ENCODE measurements around the gene SLC9A4.

Gene SLC9A4

GRCh38 chr2:102453501-102453900 is 19.5 kb upstream of the SLC9A4 start:
- DNase-seq, result no peak

- no peak for DNase-seq
These were observed 17.9 kb upstream of the SLC9A4 start for GRCh38 chr2:102455061-102455670.

GRCh38 chr2:102460467-102460866 is 12.6 kb upstream of the SLC9A4 start:
- DNase-seq, result no peak

- DNase-seq, result no peak
These were observed 11.8 kb upstream of the SLC9A4 start for GRCh38 chr2:102461188-102461587.

GRCh38 chr2:102463160-102463559 is 9.9 kb upstream of the SLC9A4 start:
- no peak for DNase-seq

GRCh38 chr2:102470168-102470567 is 2.9 kb upstream of the SLC9A4 start:
- no peak for DNase-seq

GRCh38 chr2:102473631-102474030 is 605 bp downstream of the SLC9A4 start:
- no peak for DNase-seq

- no peak for DNase-seq
These were observed 1.8 kb downstream of the SLC9A4 start for GRCh38 chr2:102474785-102475184.

GRCh38 chr2:102478686-102479470 is 5.9 kb downstream of the SLC9A4 start:
- DNase-seq, result no peak

GRCh38 chr2:102480285-102481195 is 7.5 kb downstream of the SLC9A4 start:
- DNase-seq, result no peak

- DNase-seq, result no peak
These were observed 8.9 kb downstream of the SLC9A4 start for GRCh38 chr2:102481931-102482330.

GRCh38 chr2:102483086-102483485 is 10.1 kb downstream of the SLC9A4 start:
- DNase-seq, result no peak

- DNase-seq, result no peak
These were observed 11.5 kb downstream of the SLC9A4 start for GRCh38 chr2:102484310-102485061.

GRCh38 chr2:102485147-102485785 is 12.2 kb downstream of the SLC9A4 start:
- peak; percentile 15 for DNase-seq

- DNase-seq, result peak; percentile 26
These were observed 14.1 kb downstream of the SLC9A4 start for GRCh38 chr2:102486941-102487702.

GRCh38 chr2:102487761-102488462 is 14.9 kb downstream of the SLC9A4 start:
- peak; percentile 92 for DNase-seq

- DNase-seq, result no peak
These were observed 16.6 kb downstream of the SLC9A4 start for GRCh38 chr2:102489646-102490045.

- DNase-seq, result no peak
These were observed 19.0 kb downstream of the SLC9A4 start for GRCh38 chr2:102492006-102492405.

GRCh38 chr2:102494570-102494969 is 21.5 kb downstream of the SLC9A4 start:
- no peak for DNase-seq

- DNase-seq, result no peak
These were observed 25.4 kb downstream of the SLC9A4 start for GRCh38 chr2:102498414-102498813.
